Adrenal gland (tissue), 5 donors: ENCODE results near the gene TPT1.

Experiments used
- POLR2A ChIP-seq, 2 donors: fragments of 450-650 bp; IDR thresholded peaks; one replicate each; pipeline ENCODE4 v1.6.1; 2017; ENCODE audit warnings: antibody characterized with exemption in 2 of 2, mild to moderate bottlenecking in 2 of 2, moderate library complexity in 1 of 2
- TF ChIP-seq, protein P1 (sequence below), 6 experiments: fragments of 450-650 bp in 4 of 6; fragments of 200-600 bp in 2 of 6; sonication (generic) in 1 of 6; IDR thresholded peaks; 1 replicate in 5 of 6; 2 replicates in 1 of 6; pipeline versions ENCODE4 v1.5.1 to v1.8.0; 2016 to 2021; ENCODE audit warnings: antibody characterized with exemption in 6 of 6, mild to moderate bottlenecking in 2 of 6, moderate library complexity in 1 of 6
- donor health status: DM: no; HTN: no; CAD: no.

- TF ChIP-seq, protein P1, sequence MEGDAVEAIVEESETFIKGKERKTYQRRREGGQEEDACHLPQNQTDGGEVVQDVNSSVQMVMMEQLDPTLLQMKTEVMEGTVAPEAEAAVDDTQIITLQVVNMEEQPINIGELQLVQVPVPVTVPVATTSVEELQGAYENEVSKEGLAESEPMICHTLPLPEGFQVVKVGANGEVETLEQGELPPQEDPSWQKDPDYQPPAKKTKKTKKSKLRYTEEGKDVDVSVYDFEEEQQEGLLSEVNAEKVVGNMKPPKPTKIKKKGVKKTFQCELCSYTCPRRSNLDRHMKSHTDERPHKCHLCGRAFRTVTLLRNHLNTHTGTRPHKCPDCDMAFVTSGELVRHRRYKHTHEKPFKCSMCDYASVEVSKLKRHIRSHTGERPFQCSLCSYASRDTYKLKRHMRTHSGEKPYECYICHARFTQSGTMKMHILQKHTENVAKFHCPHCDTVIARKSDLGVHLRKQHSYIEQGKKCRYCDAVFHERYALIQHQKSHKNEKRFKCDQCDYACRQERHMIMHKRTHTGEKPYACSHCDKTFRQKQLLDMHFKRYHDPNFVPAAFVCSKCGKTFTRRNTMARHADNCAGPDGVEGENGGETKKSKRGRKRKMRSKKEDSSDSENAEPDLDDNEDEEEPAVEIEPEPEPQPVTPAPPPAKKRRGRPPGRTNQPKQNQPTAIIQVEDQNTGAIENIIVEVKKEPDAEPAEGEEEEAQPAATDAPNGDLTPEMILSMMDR (IDR thresholded peaks at IDR 0.05), result no peak
- no peak for TF ChIP-seq POLR2A (IDR thresholded peaks at IDR 0.05)
These were observed 1.1 kb downstream of the TPT1 start for GRCh38 chr13:45339867-45340266.
